HK-2 (cell line): ENCODE data around the gene FRZB.
"Not testable (repeated sequence)": the region's sequence is repeated elsewhere in the genome, so short reads cannot be mapped to it uniquely, and the experiment has no call there.

ENCODE experiments used
- DNase-seq: peaks from one replicate; pipeline ENCODE4 v3.0.0-alpha.2; 2018; ENCODE audit not compliant: unreplicated experiment

The FRZB gene

GRCh38 chr2:182866461-182867406 lies at the start of gene FRZB:
Gene FRZB (minus strand): TSS chr2:182866637. CDS start chr2:182866552, 85 bp downstream.
- no peak for DNase-seq

GRCh38 chr2:182915369-182916326 lies 49.2 kb upstream of the FRZB start:
- peak; percentile 25 for DNase-seq

- no peak for DNase-seq
Measured at GRCh38 chr2:182914852-182915251, 48.4 kb upstream of the FRZB start.

GRCh38 chr2:182913064-182913463 lies 46.6 kb upstream of the FRZB start:
- DNase-seq = no peak

GRCh38 chr2:182912518-182912915 lies 46.1 kb upstream of the FRZB start:
- DNase-seq = no peak

GRCh38 chr2:182911813-182912517 lies 45.5 kb upstream of the FRZB start:
- no peak for DNase-seq

GRCh38 chr2:182910965-182911364 lies 44.5 kb upstream of the FRZB start:
- no peak for DNase-seq

- no peak for DNase-seq
Measured at GRCh38 chr2:182907081-182907830, 40.8 kb upstream of the FRZB start.

- DNase-seq = no peak
Measured at GRCh38 chr2:182906454-182906853, 40.0 kb upstream of the FRZB start.

GRCh38 chr2:182904844-182905243 lies 38.4 kb upstream of the FRZB start:
- DNase-seq = no peak

- no peak for DNase-seq
Measured at GRCh38 chr2:182903566-182903965, 37.1 kb upstream of the FRZB start.

GRCh38 chr2:182901748-182902147 lies 35.3 kb upstream of the FRZB start:
- DNase-seq = no peak

- no peak for DNase-seq
Measured at GRCh38 chr2:182898718-182899117, 32.3 kb upstream of the FRZB start.

GRCh38 chr2:182897137-182897536 lies 30.7 kb upstream of the FRZB start:
- no peak for DNase-seq

- no peak for DNase-seq
Measured at GRCh38 chr2:182895798-182896197, 29.4 kb upstream of the FRZB start.

- no peak for DNase-seq
Measured at GRCh38 chr2:182895169-182895568, 28.7 kb upstream of the FRZB start.

GRCh38 chr2:182894174-182894573 lies 27.7 kb upstream of the FRZB start:
- no peak for DNase-seq

- DNase-seq = no peak
Measured at GRCh38 chr2:182893666-182894065, 27.2 kb upstream of the FRZB start.

GRCh38 chr2:182893035-182893434 lies 26.6 kb upstream of the FRZB start:
- DNase-seq = not testable (repeated sequence)

GRCh38 chr2:182891611-182892010 lies 25.2 kb upstream of the FRZB start:
- no peak for DNase-seq

- DNase-seq = no peak
Measured at GRCh38 chr2:182890773-182891378, 24.4 kb upstream of the FRZB start.
